B cell (primary cell): ENCODE results near the gene P4HA2.

Experiments
- EZH2 ChIP-seq: IDR thresholded peaks from 2 replicates; pipeline ENCODE4 v1.6.1; 2012; ENCODE audit warnings: borderline replicate concordance, low read depth, mild to moderate bottlenecking, moderate library complexity, low read length; ENCODE audit not compliant: insufficient read depth, poor library complexity, severe bottlenecking
- TF ChIP-seq, protein P1 (sequence below): fragments of 200-600 bp; IDR thresholded peaks from one replicate; pipeline ENCODE4 v1.8.0; 2022; ENCODE audit warnings: antibody characterized with exemption, mild to moderate bottlenecking

DNA sequence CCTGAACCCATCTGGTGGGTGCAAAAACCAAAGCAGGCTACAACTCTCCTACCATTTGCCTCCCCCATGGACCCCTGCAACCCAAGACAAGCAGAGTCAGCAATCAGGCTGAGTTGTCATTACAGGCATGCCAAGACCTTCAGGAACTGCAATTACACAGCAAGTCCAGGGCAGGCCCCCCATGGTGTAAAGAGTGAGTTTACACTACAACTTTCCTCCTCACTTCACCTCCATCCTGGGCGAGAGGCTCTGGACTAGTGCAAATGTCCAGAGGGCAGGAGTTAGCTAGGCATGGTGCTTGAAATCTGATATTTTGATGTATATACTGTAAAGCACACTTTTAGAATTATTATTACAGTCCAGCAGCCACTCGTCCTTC is 7.0 kb upstream of the P4HA2 start:
- TF ChIP-seq, protein P1, sequence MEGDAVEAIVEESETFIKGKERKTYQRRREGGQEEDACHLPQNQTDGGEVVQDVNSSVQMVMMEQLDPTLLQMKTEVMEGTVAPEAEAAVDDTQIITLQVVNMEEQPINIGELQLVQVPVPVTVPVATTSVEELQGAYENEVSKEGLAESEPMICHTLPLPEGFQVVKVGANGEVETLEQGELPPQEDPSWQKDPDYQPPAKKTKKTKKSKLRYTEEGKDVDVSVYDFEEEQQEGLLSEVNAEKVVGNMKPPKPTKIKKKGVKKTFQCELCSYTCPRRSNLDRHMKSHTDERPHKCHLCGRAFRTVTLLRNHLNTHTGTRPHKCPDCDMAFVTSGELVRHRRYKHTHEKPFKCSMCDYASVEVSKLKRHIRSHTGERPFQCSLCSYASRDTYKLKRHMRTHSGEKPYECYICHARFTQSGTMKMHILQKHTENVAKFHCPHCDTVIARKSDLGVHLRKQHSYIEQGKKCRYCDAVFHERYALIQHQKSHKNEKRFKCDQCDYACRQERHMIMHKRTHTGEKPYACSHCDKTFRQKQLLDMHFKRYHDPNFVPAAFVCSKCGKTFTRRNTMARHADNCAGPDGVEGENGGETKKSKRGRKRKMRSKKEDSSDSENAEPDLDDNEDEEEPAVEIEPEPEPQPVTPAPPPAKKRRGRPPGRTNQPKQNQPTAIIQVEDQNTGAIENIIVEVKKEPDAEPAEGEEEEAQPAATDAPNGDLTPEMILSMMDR = no peak
- TF ChIP-seq EZH2 = no peak
